Myocyte (in vitro differentiated cells): ENCODE results near the gene DYNLRB1. TPM values are rescaled to one million over a fixed set of nuclear protein-coding genes. Genes with fewer than 3 reads are reported as not detected.

Experiments used
- DNase-seq: peaks from one replicate; pipeline ENCODE4 v3.0.0-alpha.2; 2012; ENCODE audit warnings: low read depth
- total RNA-seq: library from RNA; depleted of rRNA; stranded (reverse); fragments of >200 nt; gene quantifications from 2 replicates; pipeline ENCODE4 v1.2.3, GENCODE V29; 2014

Gene DYNLRB1
- total RNA-seq, 1 donor from 2014 or later, result 225 TPM

GRCh38 chr20:34532756-34533155, 16.5 kb downstream of the DYNLRB1 start:
- DNase-seq, result no peak

GRCh38 chr20:34534391-34535165, 18.4 kb downstream of the DYNLRB1 start:
- DNase-seq, result no peak

GRCh38 chr20:34535301-34535840, 19.1 kb downstream of the DYNLRB1 start:
- no peak for DNase-seq

- DNase-seq, result no peak
Measured at GRCh38 chr20:34535857-34536256, 19.6 kb downstream of the DYNLRB1 start.

- peak; percentile 32 for DNase-seq
Measured at GRCh38 chr20:34536798-34537394, 20.7 kb downstream of the DYNLRB1 start.

- DNase-seq, result no peak
Measured at GRCh38 chr20:34537651-34538050, 21.4 kb downstream of the DYNLRB1 start.

- DNase-seq, result peak; percentile 50
Measured at GRCh38 chr20:34538671-34539123, 22.5 kb downstream of the DYNLRB1 start.

GRCh38 chr20:34539756-34540155, 23.5 kb downstream of the DYNLRB1 start:
- DNase-seq, result no peak

- DNase-seq, result no peak
Measured at GRCh38 chr20:34540596-34541263, 24.5 kb downstream of the DYNLRB1 start.

- no peak for DNase-seq
Measured at GRCh38 chr20:34541264-34541901, 25.2 kb downstream of the DYNLRB1 start.

GRCh38 chr20:34541917-34542316, 25.7 kb downstream of the DYNLRB1 start:
- DNase-seq, result no peak

GRCh38 chr20:34542439-34542838, 26.2 kb downstream of the DYNLRB1 start:
- DNase-seq, result no peak

- no peak for DNase-seq
Measured at GRCh38 chr20:34543463-34544056, 27.3 kb downstream of the DYNLRB1 start.

GRCh38 chr20:34544109-34544796, 28.0 kb downstream of the DYNLRB1 start:
- no peak for DNase-seq

GRCh38 chr20:34546751-34547181, 30.5 kb downstream of the DYNLRB1 start:
- DNase-seq, result no peak

GRCh38 chr20:34547844-34548613, 31.8 kb downstream of the DYNLRB1 start:
- no peak for DNase-seq

GRCh38 chr20:34549291-34549928, 33.2 kb downstream of the DYNLRB1 start:
- no peak for DNase-seq

- DNase-seq, result no peak
Measured at GRCh38 chr20:34549929-34550305, 33.7 kb downstream of the DYNLRB1 start.

- no peak for DNase-seq
Measured at GRCh38 chr20:34552569-34552968, 36.3 kb downstream of the DYNLRB1 start.
